Mucosa of descending colon (tissue), 3 donors: ENCODE data around the gene CFTR. TPM values are rescaled to one million over a fixed set of nuclear protein-coding genes. Genes with fewer than 3 reads are reported as not detected.

Experiments
- ATAC-seq: fragments of 200-7000 bp; cut with Tn5 transposase; one replicate; pipeline ENCODE4 v1.9.1; 2020; ENCODE audit warnings: mild to moderate bottlenecking, moderate library complexity
- DNase-seq, 3 donors: peaks; one replicate each; pipeline ENCODE4 v3.0.0-alpha.2; 2020
- H3K36me3 ChIP-seq: fragments of 200-600 bp; one replicate; pipeline ENCODE4 v1.8.0; 2021; ENCODE audit warnings: low read depth, mild to moderate bottlenecking
- H3K4me1 ChIP-seq: fragments of 200-600 bp; one replicate; pipeline ENCODE4 v1.8.0; 2021; ENCODE audit warnings: low read depth, mild to moderate bottlenecking
- H3K4me3 ChIP-seq: fragments of 200-600 bp; one replicate; pipeline ENCODE4 v1.8.0; 2021; ENCODE audit warnings: mild to moderate bottlenecking
- H3K9me3 ChIP-seq: fragments of 200-600 bp; one replicate; pipeline ENCODE4 v1.8.0; 2021; ENCODE audit warnings: mild to moderate bottlenecking
- intact Hi-C, 2 donors: fragments of 100-400 bp; cut with DNase I in 1 of 2; cut with micrococcal nuclease in 1 of 2; formaldehyde crosslinking; loops; one replicate each; pipeline versions ENCODE4 v1.11.0 to v1.11.1; 2022; cut with DNase I, micrococcal nuclease
- total RNA-seq, 3 donors: library from RNA; stranded (reverse); fragmentation: NEBNext Ultra II Directional in 2 of 3; extraction: Animal tissue kit (Norgen Biotek cat#: 25700) in 2 of 3; gene quantifications; one replicate each; pipeline versions ENCODE4 v1.2.1 to v1.2.4, GENCODE V29; 2021 to 2023
- TF ChIP-seq, protein P1 (sequence below): fragments of 200-600 bp; IDR thresholded peaks from one replicate; pipeline ENCODE4 v1.8.0; 2022; ENCODE audit warnings: antibody characterized with exemption, mild to moderate bottlenecking
- donor health status: DM: no; HTN: no; CAD: no; lungs with moderate emphysema.
- donor health status: DM: no; HTN: no; CAD: no.
- donor health status: DM: no; HTN: yes; CAD: no.

Gene CFTR
- total RNA-seq, 3 donors from 2014 or later, result 85.9 to 176 (median 94.9) TPM

DNA sequence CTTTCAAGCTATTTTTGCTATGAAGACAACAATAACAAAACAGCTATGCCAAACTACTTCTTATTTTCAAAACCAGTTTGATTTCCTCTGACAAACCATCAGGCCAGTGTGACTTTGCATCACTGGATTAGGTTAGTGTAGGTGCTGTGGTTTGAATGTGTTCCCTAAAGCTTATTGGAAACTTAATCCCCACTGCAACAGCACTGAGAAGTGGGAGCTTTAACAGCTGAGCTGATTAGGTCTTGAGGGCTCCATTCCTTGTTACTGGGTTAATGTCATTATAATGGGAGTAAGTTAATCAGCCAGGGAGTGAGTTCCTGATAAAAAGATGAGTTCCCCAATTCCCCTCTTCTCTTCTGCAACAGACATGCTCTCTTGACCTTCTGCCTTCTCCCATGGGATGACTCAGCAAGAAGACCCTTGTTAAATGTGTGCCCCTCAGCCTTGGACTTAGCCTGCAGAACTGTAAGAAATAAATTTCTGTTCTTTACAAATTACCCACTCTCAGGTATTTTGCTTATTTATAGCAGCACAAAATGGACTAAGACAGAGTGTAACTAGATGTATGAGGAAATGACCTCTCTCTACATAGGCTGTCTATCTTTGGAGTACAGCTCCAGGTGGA is 206.6 kb downstream of the CFTR start:
- peaks cover 16% of the 10 kb centered on the region for H3K4me1 ChIP-seq
- no peak for DNase-seq
- no peaks in the 10 kb centered on the region for H3K9me3 ChIP-seq
- ATAC-seq, result no peak
- no peaks in the 10 kb centered on the region for H3K36me3 ChIP-seq
- TF ChIP-seq, protein P1, sequence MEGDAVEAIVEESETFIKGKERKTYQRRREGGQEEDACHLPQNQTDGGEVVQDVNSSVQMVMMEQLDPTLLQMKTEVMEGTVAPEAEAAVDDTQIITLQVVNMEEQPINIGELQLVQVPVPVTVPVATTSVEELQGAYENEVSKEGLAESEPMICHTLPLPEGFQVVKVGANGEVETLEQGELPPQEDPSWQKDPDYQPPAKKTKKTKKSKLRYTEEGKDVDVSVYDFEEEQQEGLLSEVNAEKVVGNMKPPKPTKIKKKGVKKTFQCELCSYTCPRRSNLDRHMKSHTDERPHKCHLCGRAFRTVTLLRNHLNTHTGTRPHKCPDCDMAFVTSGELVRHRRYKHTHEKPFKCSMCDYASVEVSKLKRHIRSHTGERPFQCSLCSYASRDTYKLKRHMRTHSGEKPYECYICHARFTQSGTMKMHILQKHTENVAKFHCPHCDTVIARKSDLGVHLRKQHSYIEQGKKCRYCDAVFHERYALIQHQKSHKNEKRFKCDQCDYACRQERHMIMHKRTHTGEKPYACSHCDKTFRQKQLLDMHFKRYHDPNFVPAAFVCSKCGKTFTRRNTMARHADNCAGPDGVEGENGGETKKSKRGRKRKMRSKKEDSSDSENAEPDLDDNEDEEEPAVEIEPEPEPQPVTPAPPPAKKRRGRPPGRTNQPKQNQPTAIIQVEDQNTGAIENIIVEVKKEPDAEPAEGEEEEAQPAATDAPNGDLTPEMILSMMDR, result no peak
- H3K4me3 ChIP-seq, result no peak overlapping the region
- intact Hi-C loops, result no loop called here

DNA sequence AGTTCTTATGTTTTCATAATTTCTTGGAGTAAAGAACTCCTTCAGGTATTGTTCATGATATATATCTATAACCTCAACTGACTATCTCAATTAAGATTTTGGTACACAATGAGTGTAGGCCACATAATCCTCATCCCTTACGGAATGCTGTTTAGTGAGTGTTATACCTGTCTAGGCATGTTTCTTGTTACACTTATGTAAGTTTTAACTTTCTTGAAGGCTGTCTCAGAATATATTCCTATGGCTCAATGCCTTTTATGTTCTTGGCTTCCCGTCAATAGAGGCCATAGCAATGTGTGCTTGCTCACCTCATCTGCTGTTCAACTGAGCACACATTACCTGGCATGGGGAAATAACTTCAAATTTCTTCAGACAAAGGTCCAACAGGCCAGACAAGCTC is 208.3 kb downstream of the CFTR start:
- H3K4me1 ChIP-seq, result peaks cover 16% of the 10 kb centered on the region
- no peak for DNase-seq
- H3K9me3 ChIP-seq, result no peaks in the 10 kb centered on the region
- TF ChIP-seq, protein P1, result no peak
- no peaks in the 10 kb centered on the region for H3K36me3 ChIP-seq
- ATAC-seq, result no peak
- intact Hi-C loops, result no loop called here
- no peak overlapping the region for H3K4me3 ChIP-seq

DNA sequence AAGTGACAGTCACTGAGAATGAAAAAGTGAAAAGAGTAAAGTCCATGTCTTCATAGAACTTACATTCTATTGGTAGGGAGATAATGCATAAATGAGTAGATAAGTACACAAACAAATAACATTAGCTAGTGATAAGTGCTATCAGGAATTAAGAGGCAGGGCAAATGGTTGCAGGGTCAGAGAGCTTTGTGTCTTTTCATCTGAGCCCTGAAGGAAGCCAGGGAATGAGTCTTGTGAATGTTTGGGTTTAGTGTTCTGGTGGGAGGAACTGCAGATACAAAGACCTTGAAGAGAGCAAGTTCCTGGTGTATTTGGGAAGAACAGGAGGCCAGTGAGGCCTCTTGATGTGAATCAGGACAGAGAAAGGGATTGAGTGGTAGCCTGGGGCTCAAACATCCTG is 209.6 kb downstream of the CFTR start:
- H3K4me1 ChIP-seq, result peaks cover 5% of the 10 kb centered on the region
- no peaks in the 10 kb centered on the region for H3K36me3 ChIP-seq
- H3K9me3 ChIP-seq, result no peaks in the 10 kb centered on the region
- intact Hi-C loops, result no loop called here
- no peak for DNase-seq
- H3K4me3 ChIP-seq, result no peak overlapping the region
- TF ChIP-seq, protein P1, result no peak
- ATAC-seq, result no peak

- no peaks in the 10 kb centered on the region for H3K36me3 ChIP-seq
- no peak overlapping the region for H3K4me3 ChIP-seq
- intact Hi-C loops, result no loop called here
- H3K4me1 ChIP-seq, result no peaks in the 10 kb centered on the region
- TF ChIP-seq, protein P1, result no peak
- DNase-seq, result no peak
- no peak for ATAC-seq
- no peaks in the 10 kb centered on the region for H3K9me3 ChIP-seq
Measured at GRCh38 chr7:117690147-117690546, 210.3 kb downstream of the CFTR start.

- no peak overlapping the region for H3K4me3 ChIP-seq
- no peak for ATAC-seq
- intact Hi-C loops, result no loop called here
Measured at GRCh38 chr7:117692338-117692737, 212.5 kb downstream of the CFTR start.

More at GRCh38 chr7:117692338-117692737, 212.5 kb downstream of the CFTR start:
- TF ChIP-seq, protein P1, result no peak
- H3K36me3 ChIP-seq, result no peaks in the 10 kb centered on the region
- no peaks in the 10 kb centered on the region for H3K9me3 ChIP-seq
- DNase-seq, result no peak
- H3K4me1 ChIP-seq, result no peaks in the 10 kb centered on the region
